NT2/D1 (cell line): ENCODE results near the gene TLK1.

Experiments
- SUZ12 ChIP-seq: IDR thresholded peaks from 2 replicates; pipeline ENCODE4 v1.6.1; 2011; ENCODE audit not compliant: insufficient read length, insufficient read depth; ENCODE audit errors: extremely low read depth
- ZNF274 ChIP-seq: IDR thresholded peaks from 2 replicates; pipeline ENCODE4 v1.6.1; 2011; ENCODE audit warnings: mild to moderate bottlenecking, low read depth, low read length

GRCh38 chr2:171046048-171046560, 114.6 kb downstream of the TLK1 start:
- TF ChIP-seq SUZ12 (no peak), ZNF274 (no peak)
